Thyroid gland (tissue), 4 donors: ENCODE data around the gene FGD3. TPM values are rescaled to one million over a fixed set of nuclear protein-coding genes. Genes with fewer than 3 reads are reported as not detected.

ENCODE experiments used
- DNase-seq, 2 donors: peaks; one replicate each; pipeline ENCODE4 v3.0.0-alpha.2; 2019
- H3K27ac ChIP-seq, 3 donors: fragments of 200-600 bp; sonication (generic); 1 replicate in 2 of 3; 2 replicates in 1 of 3; pipeline ENCODE4 v1.5.1; 2016 to 2019; ENCODE audit warnings: mild to moderate bottlenecking in 1 of 3, moderate library complexity in 1 of 3
- H3K27me3 ChIP-seq: fragments of 200-600 bp; sonication (generic); one replicate; pipeline ENCODE4 v1.5.1; 2019
- H3K36me3 ChIP-seq, 2 donors: fragments of 200-600 bp; sonication (generic); one replicate each; pipeline ENCODE4 v1.5.1; 2016 to 2019
- H3K4me1 ChIP-seq, 2 donors: fragments of 200-600 bp; sonication (generic); one replicate each; pipeline ENCODE4 v1.5.1; 2017 to 2019
- H3K4me3 ChIP-seq, 3 donors: fragments of 200-600 bp; sonication (generic); replicated peaks in 1 of 3; 1 replicate in 2 of 3; 2 replicates in 1 of 3; pipeline ENCODE4 v1.5.1; 2016; ENCODE audit warnings: mild to moderate bottlenecking in 1 of 3
- H3K9me3 ChIP-seq: fragments of 200-600 bp; sonication (generic); one replicate; pipeline ENCODE4 v1.5.1; 2017
- CTCF ChIP-seq, 6 experiments: fragments of 200-600 bp in 3 of 6; fragments of 450-650 bp in 3 of 6; sonication (generic) in 3 of 6; IDR thresholded peaks; one replicate each; pipeline ENCODE4 v1.5.1; 2016 to 2019; ENCODE audit warnings: antibody characterized with exemption in 6 of 6, mild to moderate bottlenecking in 2 of 6, inconsistent platforms in 1 of 6, moderate library complexity in 1 of 6
- POLR2A ChIP-seq, 2 donors: fragments of 450-650 bp; IDR thresholded peaks; one replicate each; pipeline ENCODE4 v1.6.1; 2017; ENCODE audit warnings: antibody characterized with exemption in 2 of 2, mild to moderate bottlenecking in 2 of 2, moderate library complexity in 1 of 2
- WGBS, 2 donors: methylation state at CpG; one replicate each; pipeline ENCODE4 v1.1.5; 2017; 5-methylcytosine and 5-hydroxymethylcytosine counted together
- intact Hi-C: fragments of 100-400 bp; cut with DNase I; formaldehyde crosslinking; loops from one replicate; pipeline ENCODE4 v1.15.1; 2023
- total RNA-seq, 4 donors: library from RNA; depleted of rRNA; stranded (reverse); fragments of >200 nt; gene quantifications; one replicate each; pipeline ENCODE4 v1.2.3, GENCODE V29; 2016

The FGD3 gene
- total RNA-seq, 4 donors from 2014 or later, result 5.2 to 6.6 (median 5.6) TPM

DNA sequence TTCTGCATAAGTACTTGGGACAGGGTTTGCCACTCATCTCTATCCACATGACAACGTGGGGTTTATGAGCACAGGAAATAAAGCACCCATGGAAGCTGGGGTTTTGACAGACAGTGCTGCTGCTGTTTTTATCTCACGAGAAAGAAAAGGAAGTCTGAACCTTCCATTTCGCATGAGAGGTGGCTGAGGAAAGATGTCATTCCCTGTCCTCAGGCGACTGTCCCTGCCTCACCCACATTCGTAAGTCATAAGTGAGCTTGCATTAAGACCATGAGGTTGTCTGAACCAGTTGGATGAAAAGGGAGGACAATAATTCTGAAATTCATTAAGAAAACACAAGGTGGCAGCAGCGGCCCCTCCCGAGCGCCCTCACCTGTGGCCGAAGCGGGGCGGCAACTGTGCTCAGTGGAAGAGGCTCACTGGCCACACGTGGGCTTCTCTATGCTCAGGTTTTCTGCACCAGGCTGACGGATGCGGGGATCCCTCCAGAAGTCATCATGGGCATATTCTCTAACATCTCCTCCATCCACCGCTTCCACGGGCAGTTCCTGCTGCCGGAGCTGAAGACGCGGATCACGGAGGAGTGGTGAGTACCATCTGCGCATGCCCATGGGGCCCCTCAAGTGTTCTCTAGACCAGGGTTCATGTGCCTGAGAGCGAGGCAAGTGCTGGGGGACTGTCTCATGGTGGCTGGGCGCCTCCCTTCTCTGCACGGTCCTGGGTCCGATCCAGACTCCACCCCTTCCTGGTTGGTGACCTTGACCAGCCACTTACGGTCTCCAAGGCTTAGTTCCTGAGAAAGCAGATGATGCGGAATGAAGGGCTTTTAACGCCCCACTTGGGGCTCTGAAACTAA, 56.5 kb downstream of the FGD3 start:
- Histone ChIP-seq H3K27me3 (no peaks in the 10 kb centered on the region), H3K36me3 (peaks cover 0 to 3% of the 10 kb centered on the region in 2 donors), H3K9me3 (no peaks in the 10 kb centered on the region), H3K4me1 (peaks cover 16 to 23% of the 10 kb centered on the region in 2 donors), H3K27ac (peak overlapping the region; percentile 77 to 84 (median 79)), H3K4me3 (peak overlapping the region in 1 of 3 donors; percentile 10)
- intact Hi-C loops, result loop anchor here (10.0 kb wide), 2 partner anchors 49 to 111 kb away; no protein-coding TSS in a partner anchor
- 14 to 27% methylated on average over 27 to 28 of the region's 28 CpGs for WGBS, 2 donors
- DNase-seq, result peak; percentile 96
- peak; percentile 9 to 84 (median 74) for TF ChIP-seq CTCF (IDR thresholded peaks at IDR 0.05)
- peak in 1 of 2 donors; percentile 46 for TF ChIP-seq POLR2A (IDR thresholded peaks at IDR 0.05)

GRCh38 chr9:93004561-93004960, 57.2 kb downstream of the FGD3 start:
- intact Hi-C loops, result loop anchor here (10.0 kb wide), 2 partner anchors 50 to 110 kb away; no protein-coding TSS in a partner anchor

GRCh38 chr9:93005876-93006275, 58.6 kb downstream of the FGD3 start:
- Histone ChIP-seq H3K4me1 (peaks cover 20 to 33% of the 10 kb centered on the region in 2 donors), H3K36me3 (peaks cover 0 to 3% of the 10 kb centered on the region in 2 donors), H3K4me3 (no peak overlapping the region), H3K27me3 (no peaks in the 10 kb centered on the region), H3K9me3 (no peaks in the 10 kb centered on the region), H3K27ac (peak overlapping the region in 2 of 3 donors; percentile 76 to 84)
- DNase-seq, result no peak
- intact Hi-C loops, result loop anchor here (10.0 kb wide), 2 partner anchors 51 to 109 kb away; no protein-coding TSS in a partner anchor
- TF ChIP-seq CTCF (IDR thresholded peaks at IDR 0.05) (no peak), POLR2A (IDR thresholded peaks at IDR 0.05) (no peak)
- 92 to 96% methylated on average over 12 of the region's 12 CpGs for WGBS, 2 donors

More at GRCh38 chr9:93004561-93004960, 57.2 kb downstream of the FGD3 start:
- Histone ChIP-seq H3K27ac (peak overlapping the region; percentile 76 to 84 (median 77)), H3K36me3 (peaks cover 0 to 3% of the 10 kb centered on the region in 2 donors), H3K4me1 (peaks cover 19 to 30% of the 10 kb centered on the region in 2 donors), H3K4me3 (no peak overlapping the region), H3K9me3 (no peaks in the 10 kb centered on the region), H3K27me3 (no peaks in the 10 kb centered on the region)
- TF ChIP-seq POLR2A (IDR thresholded peaks at IDR 0.05) (no peak), CTCF (IDR thresholded peaks at IDR 0.05) (no peak)
- 49 to 63% methylated on average over 9 of the region's 9 CpGs for WGBS, 2 donors
- DNase-seq, result peak; percentile 48 to 69

- H3K4me1 ChIP-seq, result peaks cover 20 to 33% of the 10 kb centered on the region in 2 donors
These were observed 60.3 kb downstream of the FGD3 start for GRCh38 chr9:93007529-93008058.

More at GRCh38 chr9:93007529-93008058, 60.3 kb downstream of the FGD3 start:
- H3K9me3 ChIP-seq, result no peaks in the 10 kb centered on the region
- no peaks in the 10 kb centered on the region for H3K27me3 ChIP-seq
- 79 to 81% methylated on average over 11 of the region's 12 CpGs for WGBS, 2 donors
- intact Hi-C loops, result loop anchor here (10.0 kb wide), 2 partner anchors 53 to 107 kb away; no protein-coding TSS in a partner anchor
- no peak for DNase-seq
- H3K4me3 ChIP-seq, result no peak overlapping the region
- H3K27ac ChIP-seq, result no peak overlapping the region
- H3K36me3 ChIP-seq, result peaks cover 0 to 3% of the 10 kb centered on the region in 2 donors
- TF ChIP-seq CTCF (IDR thresholded peaks at IDR 0.05) (no peak), POLR2A (IDR thresholded peaks at IDR 0.05) (no peak)
